Activated CD8-positive, alpha-beta memory T cell treated with anti-CD3 and anti-CD28 coated beads, Interleukin-2, amount 50 U/mL, for 48 hours (primary cell): Measurements from ENCODE around the gene TNFSF13.
A peak's percentile ranks its signal among the peaks of the same experiment; 100 is the strongest.

ENCODE experiments used
- DNase-seq: peaks from one replicate; pipeline ENCODE4 v3.0.0-alpha.2; 2020

The TNFSF13 gene

GRCh38 chr17:7553356-7553755, 5.2 kb upstream of the TNFSF13 start:
- DNase-seq: no peak

- DNase-seq: no peak
Measured at GRCh38 chr17:7555320-7555948, 3.1 kb upstream of the TNFSF13 start.

GRCh38 chr17:7556627-7557026, 1.9 kb upstream of the TNFSF13 start:
- DNase-seq: no peak

DNA sequence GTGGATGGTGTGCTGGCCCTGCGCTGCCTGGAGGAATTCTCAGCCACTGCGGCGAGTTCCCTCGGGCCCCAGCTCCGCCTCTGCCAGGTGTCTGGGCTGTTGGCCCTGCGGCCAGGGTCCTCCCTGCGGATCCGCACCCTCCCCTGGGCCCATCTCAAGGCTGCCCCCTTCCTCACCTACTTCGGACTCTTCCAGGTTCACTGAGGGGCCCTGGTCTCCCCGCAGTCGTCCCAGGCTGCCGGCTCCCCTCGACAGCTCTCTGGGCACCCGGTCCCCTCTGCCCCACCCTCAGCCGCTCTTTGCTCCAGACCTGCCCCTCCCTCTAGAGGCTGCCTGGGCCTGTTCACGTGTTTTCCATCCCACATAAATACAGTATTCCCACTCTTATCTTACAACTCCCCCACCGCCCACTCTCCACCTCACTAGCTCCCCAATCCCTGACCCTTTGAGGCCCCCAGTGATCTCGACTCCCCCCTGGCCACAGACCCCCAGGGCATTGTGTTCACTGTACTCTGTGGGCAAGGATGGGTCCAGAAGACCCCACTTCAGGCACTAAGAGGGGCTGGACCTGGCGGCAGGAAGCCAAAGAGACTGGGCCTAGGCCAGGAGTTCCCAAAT, 1.3 kb upstream of the TNFSF13 start:
- DNase-seq: no peak

GRCh38 chr17:7557775-7558543, 591 bp upstream of the TNFSF13 start:
- peak; percentile 65 for DNase-seq

DNA sequence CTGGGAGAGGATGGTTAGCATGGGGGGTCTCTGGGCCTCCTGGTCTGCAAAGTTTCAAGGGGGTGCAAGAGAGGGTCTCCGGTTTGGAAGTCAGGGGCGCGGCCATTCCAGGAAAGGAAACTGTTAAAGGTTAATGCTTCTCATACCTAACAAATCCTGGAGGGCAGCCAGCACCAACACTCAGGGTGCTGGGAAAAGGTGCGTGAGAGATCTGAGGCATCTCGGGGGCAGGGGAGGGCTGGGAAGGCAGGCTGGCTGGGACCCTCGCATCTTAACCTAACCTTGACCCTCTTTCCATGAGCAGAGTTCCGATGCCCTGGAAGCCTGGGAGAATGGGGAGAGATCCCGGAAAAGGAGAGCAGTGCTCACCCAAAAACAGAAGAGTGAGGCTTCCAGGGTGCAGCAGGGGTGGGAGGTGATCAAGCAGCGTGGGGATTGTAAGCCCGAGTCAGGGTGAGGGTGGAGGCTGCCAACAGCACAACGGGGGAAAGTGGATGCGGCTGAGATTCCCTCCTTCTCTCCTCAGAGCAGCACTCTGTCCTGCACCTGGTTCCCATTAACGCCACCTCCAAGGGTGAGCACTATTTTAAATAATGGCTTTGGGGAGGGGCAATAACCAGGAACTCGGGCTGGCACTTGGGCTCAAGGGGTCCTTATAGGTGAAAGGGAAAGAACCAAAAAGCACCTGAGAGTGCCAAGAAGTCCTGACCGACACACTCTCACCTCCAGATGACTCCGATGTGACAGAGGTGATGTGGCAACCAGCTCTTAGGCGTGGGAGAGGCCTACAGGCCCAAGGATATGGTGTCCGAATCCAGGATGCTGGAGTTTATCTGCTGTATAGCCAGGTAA, 996 bp downstream of the TNFSF13 start:
- DNase-seq: no peak

DNA sequence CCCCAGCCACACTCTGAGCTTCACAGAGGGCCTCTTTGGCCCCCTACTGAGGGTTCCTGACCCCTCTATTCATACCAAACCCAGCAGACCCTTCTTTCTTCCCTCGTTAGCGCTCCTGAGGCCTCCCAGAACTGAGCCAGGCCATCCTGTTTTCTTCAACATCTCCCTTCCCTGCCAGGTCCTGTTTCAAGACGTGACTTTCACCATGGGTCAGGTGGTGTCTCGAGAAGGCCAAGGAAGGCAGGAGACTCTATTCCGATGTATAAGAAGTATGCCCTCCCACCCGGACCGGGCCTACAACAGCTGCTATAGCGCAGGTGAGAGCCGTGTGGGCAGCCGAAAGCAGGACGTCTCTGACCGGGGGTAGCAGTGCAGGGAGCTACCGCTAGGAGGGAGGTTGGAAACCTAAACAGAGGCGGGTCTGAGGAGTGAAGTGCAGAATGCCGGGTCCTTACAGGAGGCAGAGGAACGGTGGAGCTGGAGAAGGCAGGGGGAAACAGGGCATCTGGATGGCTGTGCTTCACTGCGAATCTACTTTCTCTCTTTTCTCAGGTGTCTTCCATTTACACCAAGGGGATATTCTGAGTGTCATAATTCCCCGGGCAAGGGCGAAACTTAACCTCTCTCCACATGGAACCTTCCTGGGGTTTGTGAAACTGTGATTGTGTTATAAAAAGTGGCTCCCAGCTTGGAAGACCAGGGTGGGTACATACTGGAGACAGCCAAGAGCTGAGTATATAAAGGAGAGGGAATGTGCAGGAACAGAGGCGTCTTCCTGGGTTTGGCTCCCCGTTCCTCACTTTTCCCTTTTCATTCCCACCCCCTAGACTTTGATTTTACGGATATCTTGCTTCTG, 1.9 kb downstream of the TNFSF13 start:
- DNase-seq: peak; percentile 82

GRCh38 chr17:7561028-7561575, 2.6 kb downstream of the TNFSF13 start:
- peak; percentile 91 for DNase-seq

DNA sequence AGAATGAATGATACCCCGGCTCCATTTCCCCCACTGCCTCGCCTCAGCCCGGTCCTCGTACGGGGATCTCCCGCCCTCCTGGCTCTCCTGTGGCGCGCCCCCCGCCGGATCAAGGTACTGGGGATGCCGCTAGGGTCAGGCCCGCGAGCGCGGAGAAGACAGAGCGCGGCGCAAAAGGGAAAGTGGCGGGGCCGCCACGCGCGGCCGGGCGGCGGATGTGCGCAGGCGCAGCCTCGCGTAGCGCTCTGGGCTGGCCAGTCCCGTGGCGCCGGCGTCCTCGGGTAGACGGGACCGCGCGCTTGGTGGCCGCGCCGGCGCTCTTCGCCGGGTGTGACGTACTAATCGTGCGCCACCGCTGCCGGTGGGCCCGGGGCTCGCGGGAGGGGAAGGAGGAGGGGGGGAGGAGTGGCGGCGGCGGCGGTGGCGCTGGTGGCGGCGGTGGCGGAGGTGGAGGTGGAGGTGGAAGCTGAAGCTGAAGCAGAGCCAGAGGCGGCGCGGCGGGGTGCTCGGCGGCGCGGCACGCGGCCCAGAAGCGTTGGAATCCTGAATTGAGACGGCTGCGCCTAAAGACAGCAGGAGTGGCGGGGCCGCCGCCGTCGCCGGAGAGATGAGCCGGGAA, 3.1 kb downstream of the TNFSF13 start, which contains the start of gene SENP3:
Gene SENP3, plus strand, starts transcription at position 331 of the 619 bp plus-strand sequence. CDS start 1,158 bp downstream, outside the sequence.
- DNase-seq: peak; percentile 97

- DNase-seq: no peak
Measured at GRCh38 chr17:7562208-7562605, 3.7 kb downstream of the TNFSF13 start.

DNA sequence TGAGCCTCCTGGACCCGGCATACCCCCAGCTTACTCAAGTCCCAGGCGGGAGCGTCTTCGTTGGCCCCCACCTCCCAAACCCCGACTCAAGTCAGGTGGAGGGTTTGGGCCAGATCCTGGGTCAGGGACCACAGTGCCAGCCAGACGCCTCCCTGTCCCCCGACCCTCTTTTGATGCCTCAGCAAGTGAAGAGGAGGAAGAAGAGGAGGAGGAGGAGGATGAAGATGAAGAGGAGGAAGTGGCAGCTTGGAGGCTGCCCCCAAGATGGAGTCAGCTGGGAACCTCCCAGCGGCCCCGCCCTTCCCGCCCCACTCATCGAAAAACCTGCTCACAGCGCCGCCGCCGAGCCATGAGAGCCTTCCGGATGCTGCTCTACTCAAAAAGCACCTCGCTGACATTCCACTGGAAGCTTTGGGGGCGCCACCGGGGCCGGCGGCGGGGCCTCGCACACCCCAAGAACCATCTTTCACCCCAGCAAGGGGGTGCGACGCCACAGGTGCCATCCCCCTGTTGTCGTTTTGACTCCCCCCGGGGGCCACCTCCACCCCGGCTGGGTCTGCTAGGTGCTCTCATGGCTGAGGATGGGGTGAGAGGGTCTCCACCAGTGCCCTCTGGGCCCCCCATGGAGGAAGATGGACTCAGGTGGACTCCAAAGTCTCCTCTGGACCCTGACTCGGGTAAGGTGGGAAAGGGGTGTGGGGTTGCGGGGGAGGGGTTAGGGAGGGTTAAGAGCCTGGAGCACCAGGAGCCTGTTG, 4.7 kb downstream of the TNFSF13 start:
- DNase-seq: no peak

- no peak for DNase-seq
Measured at GRCh38 chr17:7569571-7569970, 11.0 kb downstream of the TNFSF13 start.

DNA sequence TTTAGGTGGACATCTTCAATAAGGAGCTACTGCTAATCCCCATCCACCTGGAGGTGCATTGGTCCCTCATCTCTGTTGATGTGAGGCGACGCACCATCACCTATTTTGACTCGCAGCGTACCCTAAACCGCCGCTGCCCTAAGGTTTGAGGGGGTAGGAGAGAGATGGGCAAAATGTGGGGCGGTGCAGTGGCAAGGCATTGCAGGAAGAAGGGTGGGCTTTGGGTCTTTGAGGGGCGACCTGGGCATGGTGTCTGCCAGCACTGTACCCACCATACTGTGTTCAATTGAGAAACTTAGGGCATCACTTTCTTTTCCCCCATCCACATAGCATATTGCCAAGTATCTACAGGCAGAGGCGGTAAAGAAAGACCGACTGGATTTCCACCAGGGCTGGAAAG, 11.8 kb downstream of the TNFSF13 start:
- DNase-seq: no peak

GRCh38 chr17:7572338-7572587, 13.7 kb downstream of the TNFSF13 start:
- no peak for DNase-seq

- peak; percentile 100 for DNase-seq
Measured at GRCh38 chr17:7572588-7573323, 14.2 kb downstream of the TNFSF13 start.

- peak; percentile 92 for DNase-seq
Measured at GRCh38 chr17:7573324-7574080, 15.0 kb downstream of the TNFSF13 start.

DNA sequence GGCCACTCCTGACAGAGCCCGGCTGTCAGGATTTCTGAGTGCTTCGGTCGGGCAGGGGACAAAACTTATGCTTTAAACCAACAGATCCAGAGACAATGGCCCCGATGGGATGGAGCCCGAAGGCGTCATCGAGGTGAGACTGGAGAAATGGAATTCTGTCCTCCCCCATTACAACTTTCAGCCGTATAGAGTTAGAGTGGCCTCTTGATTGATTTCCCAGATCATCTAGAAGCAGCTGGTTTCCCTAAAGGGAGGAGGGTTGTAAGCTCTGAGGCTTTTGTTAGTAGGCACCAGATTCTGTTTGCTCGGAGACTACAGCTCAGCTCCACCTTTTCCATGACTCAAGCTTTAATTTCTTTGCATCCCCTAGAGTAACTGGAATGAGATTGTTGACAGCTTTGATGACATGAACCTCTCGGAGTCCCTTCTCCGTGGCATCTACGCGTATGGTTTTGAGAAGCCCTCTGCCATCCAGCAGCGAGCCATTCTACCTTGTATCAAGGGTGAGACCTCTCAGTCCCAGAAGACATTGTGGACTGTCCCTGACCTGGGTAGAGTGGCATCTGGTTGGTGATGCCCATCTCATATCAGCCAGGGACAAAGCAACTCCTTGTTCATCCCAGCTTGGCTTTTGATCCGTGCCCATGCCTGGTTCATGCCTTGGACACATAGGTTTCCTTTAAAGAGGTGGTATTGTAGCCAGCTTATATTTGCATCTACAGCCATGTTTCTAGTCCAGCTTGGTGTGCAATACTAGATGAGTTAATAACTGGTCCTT, 15.8 kb downstream of the TNFSF13 start:
- DNase-seq: no peak

GRCh38 chr17:7575481-7575883, 16.9 kb downstream of the TNFSF13 start:
- no peak for DNase-seq
